ENCODE data around the gene CRADD.

DNA sequence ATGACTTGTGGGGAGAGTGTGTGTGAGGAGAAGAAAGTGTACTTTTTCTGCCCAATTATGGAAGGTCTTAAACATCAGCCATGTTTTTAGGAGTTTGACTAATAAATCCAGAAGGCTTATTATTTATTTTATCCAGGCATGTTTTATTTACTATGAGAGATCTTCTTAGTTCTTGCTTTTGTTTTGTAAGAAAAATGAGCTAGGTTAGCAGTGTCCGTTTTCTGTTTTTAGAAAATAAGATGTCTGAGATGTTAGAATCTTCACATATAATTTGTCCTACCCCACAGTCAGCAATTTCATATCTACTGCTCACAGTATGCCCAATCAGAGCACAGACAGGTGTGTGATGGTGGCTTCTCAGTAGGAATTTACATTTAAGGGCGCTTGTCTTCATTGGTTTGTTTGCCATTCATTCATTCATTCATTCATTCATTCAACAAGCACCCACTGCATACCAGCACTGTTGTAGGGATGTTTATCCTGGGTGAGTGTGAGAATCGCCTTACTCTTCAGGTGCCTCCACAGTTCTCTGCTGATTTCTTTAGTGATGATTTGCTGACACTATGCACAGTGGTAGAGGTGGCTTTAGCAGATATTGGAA lies 83.2 kb downstream of the CRADD start:
- no peak for TF ChIP-seq CTCF (IDR thresholded peaks at IDR 0.05)
- no peak for TF ChIP-seq POLR2A (IDR thresholded peaks at IDR 0.05)
